PC-3 (cell line): ENCODE data around the gene NPB.

Source experiments
- EZH2 ChIP-seq: fragments of 300-600 bp; sonication (generic); IDR thresholded peaks from one replicate; pipeline ENCODE4 v1.6.1; 2017; ENCODE audit warnings: antibody characterized with exemption, mild to moderate bottlenecking, low read length; ENCODE audit not compliant: unreplicated experiment
- EZH2phosphoT487 ChIP-seq: fragments of 300-600 bp; sonication (generic); IDR thresholded peaks from 2 replicates; pipeline ENCODE4 v1.6.1; 2018; ENCODE audit warnings: mild to moderate bottlenecking, antibody characterized with exemption, low read length, borderline replicate concordance
- TF ChIP-seq, protein P1 (sequence below): fragments of 300-600 bp; sonication (generic); conservative IDR thresholded peaks from 2 replicates; pipeline ENCODE4 v1.5.1; 2017; ENCODE audit warnings: antibody characterized with exemption, low read depth, mild to moderate bottlenecking, low read length

DNA sequence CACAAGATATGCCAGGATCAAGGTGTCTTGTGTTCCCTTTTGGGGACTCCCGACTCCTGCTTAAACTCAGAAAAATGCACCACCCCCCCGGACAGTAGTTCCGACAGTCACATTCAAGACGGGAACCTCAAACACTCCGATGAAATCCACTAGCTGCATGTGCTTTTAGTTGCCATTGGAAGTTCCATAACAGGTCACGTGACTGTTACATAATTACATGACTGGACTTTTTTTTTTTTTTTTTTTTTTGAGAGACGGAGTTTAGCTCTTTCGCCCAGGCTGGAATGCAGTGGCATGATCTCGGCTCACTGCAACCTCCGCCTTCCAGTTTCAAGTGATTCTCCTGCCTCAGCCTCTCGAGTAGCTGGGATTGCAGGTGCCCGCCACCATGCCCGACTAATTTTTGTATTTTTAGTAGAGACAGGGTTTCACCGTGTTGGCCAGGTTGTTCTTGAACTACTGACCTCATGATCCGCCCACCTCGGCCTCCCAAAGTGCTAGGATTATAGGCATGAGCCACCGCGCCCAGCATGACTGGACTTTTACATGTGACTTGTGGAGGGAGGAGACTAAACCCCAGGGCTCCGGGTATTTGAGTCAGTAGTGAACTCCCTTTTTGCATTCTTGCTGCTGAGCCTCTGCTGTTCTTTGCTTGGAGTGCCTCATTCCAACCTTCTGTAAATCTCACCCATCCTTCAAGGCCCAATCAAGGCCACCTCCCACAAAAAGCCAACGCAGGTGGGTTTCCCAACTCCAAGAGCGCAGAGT is 14.4 kb downstream of the NPB start:
- TF ChIP-seq EZH2phosphoT487, result no peak
- TF ChIP-seq, protein P1, sequence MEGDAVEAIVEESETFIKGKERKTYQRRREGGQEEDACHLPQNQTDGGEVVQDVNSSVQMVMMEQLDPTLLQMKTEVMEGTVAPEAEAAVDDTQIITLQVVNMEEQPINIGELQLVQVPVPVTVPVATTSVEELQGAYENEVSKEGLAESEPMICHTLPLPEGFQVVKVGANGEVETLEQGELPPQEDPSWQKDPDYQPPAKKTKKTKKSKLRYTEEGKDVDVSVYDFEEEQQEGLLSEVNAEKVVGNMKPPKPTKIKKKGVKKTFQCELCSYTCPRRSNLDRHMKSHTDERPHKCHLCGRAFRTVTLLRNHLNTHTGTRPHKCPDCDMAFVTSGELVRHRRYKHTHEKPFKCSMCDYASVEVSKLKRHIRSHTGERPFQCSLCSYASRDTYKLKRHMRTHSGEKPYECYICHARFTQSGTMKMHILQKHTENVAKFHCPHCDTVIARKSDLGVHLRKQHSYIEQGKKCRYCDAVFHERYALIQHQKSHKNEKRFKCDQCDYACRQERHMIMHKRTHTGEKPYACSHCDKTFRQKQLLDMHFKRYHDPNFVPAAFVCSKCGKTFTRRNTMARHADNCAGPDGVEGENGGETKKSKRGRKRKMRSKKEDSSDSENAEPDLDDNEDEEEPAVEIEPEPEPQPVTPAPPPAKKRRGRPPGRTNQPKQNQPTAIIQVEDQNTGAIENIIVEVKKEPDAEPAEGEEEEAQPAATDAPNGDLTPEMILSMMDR, result no peak
- TF ChIP-seq EZH2, result no peak
